Stomach smooth muscle (tissue), 2 donors: ENCODE results near the gene CD177.
"Not testable (repeated sequence)": the region's sequence is repeated elsewhere in the genome, so short reads cannot be mapped to it uniquely, and the experiment has no call there.

Experiments used
- H3K27ac ChIP-seq: one replicate; pipeline ENCODE4 v1.7.0; 2013; ENCODE audit warnings: mild to moderate bottlenecking, low read length, inconsistent platforms
- H3K27me3 ChIP-seq, 2 donors: one replicate each; pipeline ENCODE4 v1.7.0; 2013; ENCODE audit warnings: low read length in 2 of 2; ENCODE audit not compliant: insufficient read depth in 2 of 2, control insufficient read depth in 1 of 2
- H3K36me3 ChIP-seq, 2 donors: one replicate each; pipeline ENCODE4 v1.7.0; 2013; ENCODE audit warnings: low read length in 2 of 2; ENCODE audit not compliant: control insufficient read depth in 2 of 2, insufficient read depth in 2 of 2
- H3K4me1 ChIP-seq: one replicate; pipeline ENCODE4 v1.7.0; 2013; ENCODE audit warnings: low read length; ENCODE audit not compliant: control insufficient read depth, insufficient read depth
- H3K4me3 ChIP-seq, 2 donors: one replicate each; pipeline ENCODE4 v1.7.0; 2013; ENCODE audit warnings: low read length in 2 of 2
- H3K9ac ChIP-seq, 2 donors: one replicate each; pipeline ENCODE4 v1.7.0; 2013; ENCODE audit warnings: low read length in 2 of 2, mild to moderate bottlenecking in 1 of 2
- H3K9me3 ChIP-seq, 2 donors: one replicate each; pipeline ENCODE4 v1.7.0; 2013; ENCODE audit warnings: low read length in 2 of 2; ENCODE audit not compliant: control insufficient read depth in 2 of 2
- donor health status: healthy.
- donor health status: Pancreatic carcinoma.

The CD177 gene

DNA sequence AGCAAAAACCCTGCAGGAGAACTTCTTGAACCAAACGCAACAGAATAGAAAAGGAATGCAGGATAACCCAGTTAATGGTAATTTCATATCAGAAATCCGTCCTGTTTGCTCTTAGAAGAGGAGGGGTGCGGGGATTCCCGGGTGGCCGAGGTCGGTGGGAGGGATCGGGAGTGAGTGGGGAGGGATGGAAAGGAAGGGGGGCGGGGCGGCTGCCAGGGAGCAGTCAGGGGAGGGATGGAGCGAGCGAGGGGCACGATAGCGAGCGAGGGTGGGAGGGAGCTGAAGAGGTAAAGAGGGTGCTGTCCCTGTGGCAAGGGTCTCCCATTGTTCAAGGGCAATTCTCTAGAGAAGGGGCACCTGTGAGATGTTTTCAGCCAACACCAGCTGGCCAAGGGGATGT, 26.5 kb downstream of the CD177 start:
- Histone ChIP-seq H3K9ac (no peak overlapping the region), H3K4me3 (no peak overlapping the region), H3K27me3 (peaks cover 2 to 3% of the 10 kb centered on the region in 2 donors), H3K36me3 (no peaks in the 10 kb centered on the region), H3K9me3 (no peaks in the 10 kb centered on the region), H3K27ac (no peak overlapping the region), H3K4me1 (no peaks in the 10 kb centered on the region)

DNA sequence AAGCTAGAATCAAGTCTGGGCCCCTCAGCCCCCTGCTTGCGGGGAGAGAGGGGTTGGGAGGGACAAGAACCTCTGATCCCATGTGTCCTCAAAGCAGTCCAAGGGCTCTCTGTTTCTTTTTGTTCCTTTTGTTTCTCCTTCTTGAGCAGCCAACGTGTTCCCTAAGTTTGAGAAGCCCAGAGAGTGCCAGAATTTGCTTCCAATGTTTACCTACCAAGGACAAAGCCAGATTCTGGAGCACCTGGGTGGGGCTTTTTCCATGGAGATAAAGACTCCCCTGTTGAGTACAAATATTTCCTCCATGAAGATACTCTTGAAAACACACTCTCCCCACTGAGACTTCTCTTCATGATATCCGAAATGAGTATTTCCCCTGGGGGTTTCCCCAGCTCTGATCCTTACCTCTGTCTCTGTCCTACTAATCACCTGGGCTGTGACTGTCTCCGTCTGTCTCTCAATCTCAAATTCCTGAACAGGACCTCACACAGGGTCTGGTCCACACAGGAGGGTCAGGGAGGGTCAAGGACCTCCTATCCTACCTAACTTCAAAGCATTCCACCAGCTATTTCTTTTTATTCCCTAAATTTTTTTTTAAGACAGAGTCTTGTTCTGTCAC, 27.4 kb downstream of the CD177 start:
- Histone ChIP-seq H3K27me3 (peaks cover 2 to 3% of the 10 kb centered on the region in 2 donors), H3K27ac (no peak overlapping the region), H3K4me3 (no peak overlapping the region), H3K9me3 (no peaks in the 10 kb centered on the region), H3K9ac (no peak overlapping the region), H3K36me3 (no peaks in the 10 kb centered on the region), H3K4me1 (no peaks in the 10 kb centered on the region)

DNA sequence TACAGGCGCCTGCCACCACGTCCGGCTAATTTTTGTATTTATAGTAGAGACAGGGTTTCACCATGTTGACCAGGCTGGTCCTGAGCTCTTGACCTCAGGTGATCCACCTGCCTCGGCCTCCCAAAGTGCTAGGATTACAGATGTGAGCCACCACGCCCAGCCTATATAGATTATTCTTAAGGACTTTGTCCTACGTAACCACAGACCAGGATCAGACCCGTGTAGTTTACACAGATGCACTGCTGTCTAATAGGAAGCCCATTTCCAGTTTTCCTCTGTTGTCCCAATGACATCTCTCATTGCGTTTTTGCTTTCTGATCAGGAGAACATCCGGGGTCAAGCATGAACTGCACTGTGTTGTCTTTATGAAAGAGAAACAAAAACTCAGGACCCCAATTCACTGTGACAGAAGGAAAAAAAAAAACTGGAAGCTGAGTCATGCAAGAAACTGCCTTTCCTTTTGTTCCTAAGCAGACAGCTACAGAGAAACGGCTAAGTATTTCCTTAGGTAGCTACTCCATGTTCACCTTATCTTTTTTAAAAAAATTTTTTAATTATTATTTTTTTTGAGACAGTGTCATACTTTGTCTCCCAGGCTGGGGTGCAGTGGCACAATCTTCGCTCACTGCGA, 29.2 kb downstream of the CD177 start:
- H3K9me3 ChIP-seq, H3K36me3 ChIP-seq, H3K27ac ChIP-seq, H3K4me3 ChIP-seq, H3K4me1 ChIP-seq, H3K27me3 ChIP-seq, H3K9ac ChIP-seq: not testable (repeated sequence)

DNA sequence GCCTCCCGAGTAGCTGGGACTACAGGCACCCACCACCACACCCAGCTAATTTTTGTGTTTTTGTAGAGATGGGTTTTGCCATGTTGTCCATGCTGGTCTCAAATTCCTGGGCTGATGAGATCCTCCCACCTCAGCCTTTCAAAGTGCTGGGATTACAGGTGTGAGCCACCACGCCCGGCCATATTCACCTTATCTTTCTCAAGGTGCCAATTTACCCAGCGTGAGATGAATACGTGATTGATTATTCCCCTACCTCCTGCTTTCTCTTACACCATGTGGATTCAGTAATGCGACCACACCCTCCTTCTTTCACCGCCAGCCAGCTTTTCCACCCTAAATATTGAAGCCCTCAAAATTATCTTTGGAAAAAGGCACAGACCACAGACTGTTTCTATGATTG, 29.8 kb downstream of the CD177 start:
- not testable (repeated sequence) for H3K9ac ChIP-seq, H3K4me1 ChIP-seq, H3K9me3 ChIP-seq, H3K27ac ChIP-seq, H3K4me3 ChIP-seq, H3K36me3 ChIP-seq, H3K27me3 ChIP-seq

DNA sequence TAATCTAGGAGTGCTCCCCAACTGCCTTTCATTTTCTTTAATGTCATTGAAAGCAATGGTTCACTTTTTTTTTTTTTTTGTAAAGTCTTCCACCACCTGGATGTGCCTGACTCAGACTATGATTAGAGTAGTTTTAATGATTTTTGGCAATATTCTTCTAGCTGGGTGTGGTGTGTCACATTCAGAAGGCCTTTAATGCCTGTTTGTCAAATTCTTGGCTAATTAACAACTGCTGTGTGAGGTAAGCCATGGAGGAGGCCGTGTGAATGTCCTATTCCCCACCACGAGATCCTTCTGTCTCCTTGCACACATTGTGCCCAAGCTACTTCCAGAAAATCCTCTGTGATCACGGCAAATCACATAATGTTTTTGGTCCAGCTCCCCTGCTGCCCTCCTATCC, 30.3 kb downstream of the CD177 start:
- H3K36me3 ChIP-seq, H3K4me3 ChIP-seq, H3K9ac ChIP-seq, H3K9me3 ChIP-seq, H3K27ac ChIP-seq, H3K27me3 ChIP-seq, H3K4me1 ChIP-seq: not testable (repeated sequence)

DNA sequence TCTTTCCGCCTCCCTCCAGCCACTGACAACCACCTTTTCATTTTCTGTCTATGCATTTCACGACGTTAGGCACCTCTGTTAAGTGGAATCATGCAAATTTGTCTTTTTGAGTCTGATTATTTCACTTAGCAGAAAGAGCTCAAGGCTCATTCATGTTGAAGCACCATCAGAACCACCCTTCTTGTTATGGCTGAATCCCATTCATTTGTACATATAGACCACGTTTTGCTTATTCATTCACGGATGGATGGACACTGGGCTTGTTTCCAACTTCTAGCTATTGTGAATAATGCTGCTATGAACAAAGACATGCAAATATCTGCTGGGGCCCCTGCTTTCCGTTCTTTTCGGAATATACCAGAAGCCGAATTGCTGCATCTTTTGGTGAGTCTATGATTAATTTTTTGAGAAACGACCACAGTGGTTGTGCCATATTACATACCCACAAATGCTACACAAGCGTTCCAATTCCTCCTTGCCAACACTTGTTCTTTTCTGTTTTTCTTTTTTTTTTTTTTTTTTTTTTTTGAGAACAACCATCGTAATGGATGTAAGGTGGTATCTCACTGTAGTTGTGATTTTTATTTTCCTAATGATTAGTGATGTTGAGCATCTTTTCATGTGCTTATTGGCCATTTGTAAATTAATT, 37.5 kb downstream of the CD177 start:
- not testable (repeated sequence) for H3K4me1 ChIP-seq, H3K9ac ChIP-seq, H3K36me3 ChIP-seq, H3K4me3 ChIP-seq, H3K27ac ChIP-seq, H3K27me3 ChIP-seq, H3K9me3 ChIP-seq

DNA sequence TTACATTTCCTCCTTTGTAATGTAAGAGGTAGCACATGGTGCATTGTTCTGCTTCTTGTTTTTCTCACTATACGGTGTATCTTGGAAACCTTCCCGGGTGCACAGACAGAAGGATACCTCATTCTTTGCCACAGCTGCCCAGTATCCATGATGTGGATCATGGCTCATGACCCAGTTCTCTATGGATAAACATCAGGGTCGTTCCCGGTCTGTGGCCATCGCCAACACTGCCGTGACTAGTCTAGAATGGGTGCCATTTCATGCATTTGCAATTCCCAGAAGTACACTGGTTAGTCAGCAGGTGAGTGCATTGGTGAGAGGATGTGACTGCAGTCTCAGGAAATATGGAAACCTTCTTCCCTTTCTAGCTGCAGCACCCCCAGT, 38.1 kb downstream of the CD177 start:
- not testable (repeated sequence) for H3K27ac ChIP-seq, H3K4me1 ChIP-seq, H3K27me3 ChIP-seq, H3K9ac ChIP-seq, H3K9me3 ChIP-seq, H3K4me3 ChIP-seq, H3K36me3 ChIP-seq

DNA sequence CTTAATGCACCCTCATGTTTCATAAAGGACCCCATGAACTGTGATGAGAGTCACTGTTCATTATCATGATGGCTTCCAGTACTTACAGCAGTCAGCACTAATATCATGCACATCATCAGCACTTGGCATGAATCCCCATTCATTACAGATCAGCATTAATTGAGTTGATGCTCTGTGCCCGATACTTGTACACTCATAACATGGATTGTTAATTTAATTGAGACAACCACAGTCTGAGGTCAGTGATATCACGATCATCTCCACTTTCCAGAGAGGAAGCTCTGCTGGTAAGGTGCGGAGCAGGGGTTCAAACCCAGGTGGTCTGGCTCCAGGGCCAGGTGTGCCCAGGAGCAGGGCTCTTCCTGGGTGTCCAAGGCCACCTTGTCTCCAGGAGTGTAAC, 40.0 kb downstream of the CD177 start:
- not testable (repeated sequence) for H3K9ac ChIP-seq, H3K9me3 ChIP-seq, H3K27me3 ChIP-seq, H3K27ac ChIP-seq, H3K4me3 ChIP-seq, H3K36me3 ChIP-seq, H3K4me1 ChIP-seq

DNA sequence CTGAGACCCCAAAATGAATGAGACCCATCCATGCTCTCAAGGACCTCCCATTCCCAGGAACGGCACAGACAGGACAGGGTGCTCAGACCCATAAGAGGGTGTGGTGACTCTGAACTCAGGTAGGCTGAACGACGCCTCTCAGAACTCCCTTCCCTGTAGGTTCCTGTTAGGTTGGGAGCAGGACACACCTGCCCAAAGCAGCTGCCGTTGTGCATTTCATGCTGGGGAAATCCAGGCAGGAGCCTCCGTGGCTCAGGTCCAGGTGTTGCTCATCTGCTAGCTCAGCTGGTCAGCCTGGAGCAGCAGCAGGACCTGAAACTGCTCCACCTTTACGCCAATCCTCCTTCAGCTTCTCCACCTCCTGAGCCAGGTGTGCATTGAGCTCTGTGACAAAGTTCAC, 42.1 kb downstream of the CD177 start:
- H3K9me3 ChIP-seq = no peaks in the 10 kb centered on the region
- H3K4me3 ChIP-seq = no peak overlapping the region
- no peaks in the 10 kb centered on the region for H3K36me3 ChIP-seq
- peaks cover 0 to 3% of the 10 kb centered on the region in 2 donors for H3K27me3 ChIP-seq
- no peak overlapping the region for H3K9ac ChIP-seq
- no peak overlapping the region for H3K27ac ChIP-seq
- no peaks in the 10 kb centered on the region for H3K4me1 ChIP-seq

DNA sequence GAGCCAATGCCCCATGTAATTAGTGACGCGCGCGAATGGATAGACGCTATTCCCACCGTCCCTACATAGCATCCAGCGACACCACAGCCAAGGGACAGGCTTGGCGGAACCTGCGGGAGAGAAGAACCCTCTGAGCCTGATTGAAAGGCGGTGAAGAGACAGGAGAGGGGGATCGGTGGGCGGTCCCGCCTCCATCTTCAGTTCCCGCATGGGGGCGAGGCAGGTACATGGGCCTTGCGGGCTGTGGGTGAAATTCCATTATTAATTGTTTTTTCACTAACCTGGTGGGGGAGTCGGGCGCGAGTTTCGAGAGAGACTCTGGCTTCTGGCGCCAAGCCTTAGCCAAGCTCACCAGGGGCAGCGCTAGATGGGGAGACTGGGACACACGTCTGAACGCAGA, 52.8 kb downstream of the CD177 start:
- H3K9me3 ChIP-seq = no peaks in the 10 kb centered on the region
- H3K36me3 ChIP-seq = no peaks in the 10 kb centered on the region
- no peak overlapping the region for H3K27ac ChIP-seq
- no peak overlapping the region for H3K9ac ChIP-seq
- no peak overlapping the region for H3K4me3 ChIP-seq
- no peaks in the 10 kb centered on the region for H3K4me1 ChIP-seq
- no peaks in the 10 kb centered on the region for H3K27me3 ChIP-seq

DNA sequence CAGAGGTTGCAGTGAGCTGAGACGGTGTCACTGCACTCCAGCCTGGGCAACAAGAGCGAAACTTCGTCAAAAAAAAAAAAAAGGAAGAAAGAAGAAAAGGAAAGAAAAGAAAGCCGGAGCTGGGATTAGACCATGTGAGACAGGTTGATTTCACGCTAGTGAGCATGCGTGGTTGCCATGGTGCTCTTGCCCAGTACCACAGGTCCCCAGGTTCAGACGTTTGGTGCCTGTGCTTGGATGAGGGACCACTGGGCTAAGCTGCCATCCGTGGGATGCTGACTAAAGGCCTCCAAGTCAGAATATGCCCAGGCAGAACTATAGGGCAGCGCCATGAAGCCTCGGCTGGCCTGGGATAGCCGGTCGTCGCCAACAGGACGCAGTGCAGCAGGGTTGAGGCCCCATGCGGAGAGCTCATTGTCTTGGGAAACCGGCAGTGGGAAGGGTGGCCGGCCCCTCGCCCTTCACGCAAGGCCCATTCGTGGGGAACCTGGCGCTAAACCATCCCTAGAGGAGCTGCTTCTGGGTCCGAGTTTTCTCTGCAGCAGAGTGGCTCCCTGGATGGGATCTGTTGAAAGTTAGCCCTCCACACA, 54.0 kb downstream of the CD177 start:
- no peaks in the 10 kb centered on the region for H3K9me3 ChIP-seq
- no peaks in the 10 kb centered on the region for H3K27me3 ChIP-seq
- no peaks in the 10 kb centered on the region for H3K4me1 ChIP-seq
- no peak overlapping the region for H3K27ac ChIP-seq
- no peak overlapping the region for H3K4me3 ChIP-seq
- no peak overlapping the region for H3K9ac ChIP-seq
- no peaks in the 10 kb centered on the region for H3K36me3 ChIP-seq
